Measurements from ENCODE around the gene ADAMTS6.

Gene ADAMTS6

DNA sequence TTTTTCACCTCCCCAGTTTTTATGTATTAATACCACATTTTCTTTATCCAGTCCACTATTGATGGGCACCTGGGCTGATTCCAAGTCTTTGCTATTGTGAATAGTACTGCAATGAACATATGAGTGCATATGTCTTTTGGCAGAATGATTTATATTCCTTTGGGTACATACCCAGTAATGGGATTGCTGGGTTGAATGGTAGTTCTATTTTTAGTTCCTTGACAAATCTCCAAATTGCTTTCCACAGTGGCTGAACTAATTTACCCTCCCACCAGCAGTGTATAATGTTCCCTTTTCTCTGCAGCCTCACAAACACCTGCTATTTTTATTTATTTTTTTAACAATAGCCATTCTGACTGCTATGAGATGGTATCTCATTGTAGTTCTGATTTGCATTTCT, 340.2 kb downstream of the ADAMTS6 start:
- no peaks in the 10 kb centered on the region for H3K4me1 ChIP-seq
- H3K9me3 ChIP-seq: no peaks in the 10 kb centered on the region
- H3K27me3 ChIP-seq: no peaks in the 10 kb centered on the region
- H3K36me3 ChIP-seq: no peaks in the 10 kb centered on the region
- TF ChIP-seq, protein P1, sequence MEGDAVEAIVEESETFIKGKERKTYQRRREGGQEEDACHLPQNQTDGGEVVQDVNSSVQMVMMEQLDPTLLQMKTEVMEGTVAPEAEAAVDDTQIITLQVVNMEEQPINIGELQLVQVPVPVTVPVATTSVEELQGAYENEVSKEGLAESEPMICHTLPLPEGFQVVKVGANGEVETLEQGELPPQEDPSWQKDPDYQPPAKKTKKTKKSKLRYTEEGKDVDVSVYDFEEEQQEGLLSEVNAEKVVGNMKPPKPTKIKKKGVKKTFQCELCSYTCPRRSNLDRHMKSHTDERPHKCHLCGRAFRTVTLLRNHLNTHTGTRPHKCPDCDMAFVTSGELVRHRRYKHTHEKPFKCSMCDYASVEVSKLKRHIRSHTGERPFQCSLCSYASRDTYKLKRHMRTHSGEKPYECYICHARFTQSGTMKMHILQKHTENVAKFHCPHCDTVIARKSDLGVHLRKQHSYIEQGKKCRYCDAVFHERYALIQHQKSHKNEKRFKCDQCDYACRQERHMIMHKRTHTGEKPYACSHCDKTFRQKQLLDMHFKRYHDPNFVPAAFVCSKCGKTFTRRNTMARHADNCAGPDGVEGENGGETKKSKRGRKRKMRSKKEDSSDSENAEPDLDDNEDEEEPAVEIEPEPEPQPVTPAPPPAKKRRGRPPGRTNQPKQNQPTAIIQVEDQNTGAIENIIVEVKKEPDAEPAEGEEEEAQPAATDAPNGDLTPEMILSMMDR (IDR thresholded peaks at IDR 0.05; ENCODE audit: low read depth, low read length): no peak
- H3K4me3 ChIP-seq (ENCODE audit: low read depth, low read length): no peak overlapping the region
- DNase-seq: no peak

DNA sequence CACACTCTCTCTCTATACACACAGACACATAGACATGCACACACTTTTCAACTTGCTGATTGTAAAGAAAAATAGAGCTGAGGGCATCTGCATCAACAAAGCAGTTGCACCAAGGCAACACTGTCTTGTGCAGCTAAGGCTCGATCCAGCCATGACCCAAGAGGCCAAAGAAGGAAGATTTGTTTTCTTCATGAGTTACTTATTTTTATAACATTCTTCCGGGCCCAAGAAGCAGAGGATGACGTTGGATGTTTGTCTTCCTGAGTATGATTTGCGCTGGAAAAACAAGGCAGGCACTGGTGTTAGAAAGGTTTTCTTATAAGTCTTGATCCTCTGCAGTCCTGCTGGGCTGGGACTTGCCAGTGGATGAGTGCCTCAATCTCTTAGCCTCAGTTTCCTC, 344.1 kb downstream of the ADAMTS6 start:
- H3K4me1 ChIP-seq: no peaks in the 10 kb centered on the region
- TF ChIP-seq, protein P1 (IDR thresholded peaks at IDR 0.05; ENCODE audit: low read depth, low read length): no peak
- no peak overlapping the region for H3K4me3 ChIP-seq (ENCODE audit: low read depth, low read length)
- no peaks in the 10 kb centered on the region for H3K27me3 ChIP-seq
- no peaks in the 10 kb centered on the region for H3K36me3 ChIP-seq
- no peaks in the 10 kb centered on the region for H3K9me3 ChIP-seq
- no peak for DNase-seq

DNA sequence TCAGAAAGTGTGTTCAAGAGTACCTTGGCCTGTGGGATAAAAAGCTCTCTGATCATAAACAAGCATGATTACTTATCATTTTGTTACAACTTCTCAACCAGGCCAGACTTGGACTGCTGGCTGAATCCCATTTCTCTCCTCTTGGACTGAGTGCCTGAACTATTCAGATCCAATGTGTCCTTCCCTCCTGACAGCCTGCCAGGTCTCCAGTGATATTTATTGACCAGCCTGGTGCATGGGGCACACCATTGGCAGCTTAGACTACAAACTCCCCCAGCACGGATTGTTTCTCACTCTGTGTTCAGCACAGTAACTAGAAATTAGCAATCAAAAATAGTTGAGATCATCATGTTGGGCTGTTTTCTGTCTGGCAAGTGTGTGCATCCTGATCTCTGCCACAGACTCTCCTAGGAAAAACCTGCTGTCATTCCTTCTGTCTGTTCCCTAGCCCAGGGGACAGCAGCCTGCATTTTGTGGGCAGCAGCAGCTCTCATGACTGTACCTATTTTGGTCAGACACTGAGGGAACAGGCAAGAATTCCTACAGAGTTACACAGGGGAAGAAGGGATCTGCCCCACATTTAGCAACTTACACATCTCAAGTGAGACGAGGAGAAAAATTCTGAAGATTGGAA, 348.1 kb downstream of the ADAMTS6 start:
- H3K36me3 ChIP-seq: no peaks in the 10 kb centered on the region
- DNase-seq: no peak
- no peaks in the 10 kb centered on the region for H3K27me3 ChIP-seq
- no peaks in the 10 kb centered on the region for H3K4me1 ChIP-seq
- H3K9me3 ChIP-seq: no peaks in the 10 kb centered on the region
- TF ChIP-seq, protein P1 (IDR thresholded peaks at IDR 0.05; ENCODE audit: low read depth, low read length): no peak
- H3K4me3 ChIP-seq (ENCODE audit: low read depth, low read length): no peak overlapping the region

DNA sequence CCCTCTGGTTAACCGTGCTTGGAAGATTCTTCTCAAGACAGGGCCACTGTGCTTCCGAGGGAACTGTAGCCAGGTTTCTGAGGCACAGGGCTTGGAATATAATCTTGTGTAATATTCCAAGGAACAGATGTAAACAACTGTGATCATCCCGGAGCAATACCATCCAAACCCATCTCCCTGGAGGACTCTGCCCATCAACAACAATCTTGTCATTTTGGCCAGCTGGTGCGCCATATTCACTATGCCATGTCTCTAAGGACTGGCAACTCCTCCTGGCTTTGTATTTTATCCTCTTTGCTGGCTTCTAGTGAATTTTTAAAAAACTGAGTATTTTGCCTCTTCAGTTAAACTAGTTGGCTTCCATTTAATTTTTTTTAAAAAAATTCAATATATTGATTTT, 349.3 kb downstream of the ADAMTS6 start:
- no peaks in the 10 kb centered on the region for H3K36me3 ChIP-seq
- TF ChIP-seq, protein P1 (IDR thresholded peaks at IDR 0.05; ENCODE audit: low read depth, low read length): no peak
- no peaks in the 10 kb centered on the region for H3K4me1 ChIP-seq
- no peak overlapping the region for H3K4me3 ChIP-seq (ENCODE audit: low read depth, low read length)
- H3K27me3 ChIP-seq: no peaks in the 10 kb centered on the region
- no peak for DNase-seq
- H3K9me3 ChIP-seq: no peaks in the 10 kb centered on the region

DNA sequence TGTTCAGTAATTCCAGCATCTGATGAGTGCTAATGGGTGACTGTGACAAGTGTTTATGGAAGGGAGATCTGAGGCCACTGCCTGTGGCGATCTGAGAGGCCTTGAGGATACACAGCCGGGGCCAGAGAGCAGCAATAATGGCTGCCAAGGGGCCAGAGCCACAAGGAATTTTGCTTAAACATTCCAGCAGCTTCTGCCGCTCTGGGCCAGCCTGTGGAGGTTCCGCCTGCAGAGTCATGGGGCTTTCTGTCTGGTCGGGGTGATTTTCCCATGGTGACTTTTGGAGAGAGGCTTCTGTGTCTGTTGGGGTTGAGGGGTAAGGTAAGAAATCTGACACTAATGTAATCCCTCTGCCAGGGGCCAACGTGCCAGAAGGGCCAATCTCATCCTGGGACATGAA, 353.5 kb downstream of the ADAMTS6 start:
- TF ChIP-seq, protein P1 (IDR thresholded peaks at IDR 0.05; ENCODE audit: low read depth, low read length): no peak
- no peaks in the 10 kb centered on the region for H3K36me3 ChIP-seq
- H3K9me3 ChIP-seq: no peaks in the 10 kb centered on the region
- no peaks in the 10 kb centered on the region for H3K4me1 ChIP-seq
- no peak for DNase-seq
- no peak overlapping the region for H3K4me3 ChIP-seq (ENCODE audit: low read depth, low read length)
- H3K27me3 ChIP-seq: no peaks in the 10 kb centered on the region

DNA sequence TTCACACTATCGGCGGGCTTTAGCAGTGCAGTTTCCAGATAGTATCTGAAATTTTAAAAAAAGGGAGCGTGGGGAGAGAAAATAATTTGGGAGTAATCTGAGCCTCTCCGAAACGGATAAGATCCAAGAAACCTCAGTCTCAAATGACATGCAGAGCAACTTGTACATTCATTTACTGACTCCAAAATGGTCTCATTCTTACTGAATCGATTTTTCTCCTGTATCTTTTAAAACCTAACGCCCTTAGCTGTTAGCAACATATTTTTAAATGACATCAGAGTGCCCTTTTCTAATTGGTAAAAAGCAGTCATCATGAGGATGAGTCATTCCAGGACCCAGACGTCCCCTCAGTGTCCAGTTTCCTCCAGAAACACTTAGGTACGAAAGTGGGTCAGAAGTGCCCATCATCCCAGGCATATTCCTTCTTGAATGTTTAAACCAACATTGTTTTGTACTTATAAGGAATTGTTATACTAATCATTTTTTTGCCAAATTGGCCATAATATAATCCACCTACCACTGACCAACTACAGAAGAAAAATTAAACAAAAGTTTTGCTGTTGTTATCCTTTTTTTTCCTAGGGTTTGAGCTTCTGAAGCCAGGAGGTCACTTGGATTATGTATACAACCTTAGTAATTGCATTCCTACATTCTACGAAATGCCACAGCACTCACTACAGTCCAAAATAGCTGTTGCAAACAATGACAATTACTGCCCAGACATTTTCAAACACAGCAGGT, 354.4 kb downstream of the ADAMTS6 start:
- TF ChIP-seq, protein P1 (IDR thresholded peaks at IDR 0.05; ENCODE audit: low read depth, low read length): no peak
- no peak for DNase-seq

More for the DNA sequence above, 354.4 kb downstream of the ADAMTS6 start:
- Histone ChIP-seq H3K4me3 (ENCODE audit: low read depth, low read length) (no peak overlapping the region), H3K9me3 (no peaks in the 10 kb centered on the region), H3K4me1 (no peaks in the 10 kb centered on the region), H3K27me3 (no peaks in the 10 kb centered on the region), H3K36me3 (no peaks in the 10 kb centered on the region)
